Measurements from ENCODE around the gene NFE2L3. TPM values are rescaled to one million over a fixed set of nuclear protein-coding genes. Genes with fewer than 3 reads are reported as not detected.

NFE2L3 gene
- total and polyA plus RNA-seq, 2 donors from 2014 or later, result 5.2 to 12.5 TPM

DNA sequence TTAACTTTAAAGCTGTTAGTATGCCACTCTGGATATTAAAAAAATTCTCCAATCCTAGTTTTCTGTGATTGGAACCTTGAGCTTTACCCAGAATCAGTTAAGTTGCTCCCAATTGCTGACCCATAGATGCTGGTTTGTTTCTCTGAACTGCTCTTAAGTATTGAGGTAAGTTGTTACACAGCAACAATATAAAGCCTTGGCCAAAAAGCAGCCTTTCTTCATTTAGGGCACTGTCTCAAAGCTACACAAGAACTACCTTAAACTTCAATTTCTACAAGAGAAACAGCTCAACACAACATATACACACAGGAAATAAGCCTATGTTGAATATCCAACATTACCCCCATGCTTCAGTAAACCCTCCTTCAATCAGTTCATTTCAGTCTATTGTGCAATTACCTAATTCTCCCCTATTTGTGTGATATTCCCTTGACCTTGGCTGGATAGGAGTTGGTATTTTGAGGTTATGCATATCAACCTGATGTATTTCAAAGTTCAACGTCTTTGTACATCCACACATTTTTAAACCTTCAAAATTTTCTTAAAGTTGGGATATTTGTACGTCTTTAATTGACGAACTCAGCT lies 37.1 kb downstream of the NFE2L3 start:
- Histone ChIP-seq H3K9ac (ENCODE audit: low read length in 3 of 3) (no peak overlapping the region), H3K9me3 (ENCODE audit: control insufficient read depth in 2 of 3, insufficient read depth in 1 of 3, low read length in 3 of 3) (no peaks in the 10 kb centered on the region), H3K27ac (ENCODE audit: low read depth in 2 of 2, low read length in 2 of 2) (no peak overlapping the region), H3K36me3 (ENCODE audit: control insufficient read depth in 2 of 3, insufficient read depth in 3 of 3, low read length in 3 of 3) (peaks cover 18 to 67% (median 46%) of the 10 kb centered on the region in 3 donors), H3K4me3 (ENCODE audit: low read length in 3 of 3) (no peak overlapping the region), H3K4me1 (ENCODE audit: control insufficient read depth in 2 of 3, insufficient read depth in 2 of 3, low read depth in 1 of 3, low read length in 3 of 3) (peaks cover 0 to 12% (median 3%) of the 10 kb centered on the region in 3 donors), H3K27me3 (ENCODE audit: control insufficient read depth, insufficient read depth, low read length) (no peaks in the 10 kb centered on the region)
- intact Hi-C loops (cut with DNase I), result no loop called here
- TF ChIP-seq, protein P1, sequence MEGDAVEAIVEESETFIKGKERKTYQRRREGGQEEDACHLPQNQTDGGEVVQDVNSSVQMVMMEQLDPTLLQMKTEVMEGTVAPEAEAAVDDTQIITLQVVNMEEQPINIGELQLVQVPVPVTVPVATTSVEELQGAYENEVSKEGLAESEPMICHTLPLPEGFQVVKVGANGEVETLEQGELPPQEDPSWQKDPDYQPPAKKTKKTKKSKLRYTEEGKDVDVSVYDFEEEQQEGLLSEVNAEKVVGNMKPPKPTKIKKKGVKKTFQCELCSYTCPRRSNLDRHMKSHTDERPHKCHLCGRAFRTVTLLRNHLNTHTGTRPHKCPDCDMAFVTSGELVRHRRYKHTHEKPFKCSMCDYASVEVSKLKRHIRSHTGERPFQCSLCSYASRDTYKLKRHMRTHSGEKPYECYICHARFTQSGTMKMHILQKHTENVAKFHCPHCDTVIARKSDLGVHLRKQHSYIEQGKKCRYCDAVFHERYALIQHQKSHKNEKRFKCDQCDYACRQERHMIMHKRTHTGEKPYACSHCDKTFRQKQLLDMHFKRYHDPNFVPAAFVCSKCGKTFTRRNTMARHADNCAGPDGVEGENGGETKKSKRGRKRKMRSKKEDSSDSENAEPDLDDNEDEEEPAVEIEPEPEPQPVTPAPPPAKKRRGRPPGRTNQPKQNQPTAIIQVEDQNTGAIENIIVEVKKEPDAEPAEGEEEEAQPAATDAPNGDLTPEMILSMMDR (IDR thresholded peaks at IDR 0.05; ENCODE audit: borderline replicate concordance, extremely low read depth, insufficient read depth), result no peak
- DNase-seq (no peak), FAIRE-seq (no peak)

DNA sequence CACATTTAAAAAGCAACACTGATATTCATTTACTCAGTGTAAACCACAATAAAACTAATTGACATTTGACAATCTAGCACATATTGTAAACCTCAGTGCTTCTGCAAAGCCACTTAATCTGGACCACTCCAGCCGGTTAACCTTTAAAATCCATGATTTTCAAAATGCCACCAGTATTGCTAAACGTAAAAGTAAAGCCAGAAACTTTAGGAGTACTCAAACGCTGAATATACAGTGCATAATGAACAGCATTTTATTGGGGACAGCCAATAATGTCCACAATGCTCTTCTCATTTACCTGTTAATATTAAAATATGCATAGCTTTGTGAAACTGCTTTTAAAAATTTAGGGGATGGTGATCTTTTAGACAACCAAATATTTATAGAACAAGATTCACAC lies 37.7 kb downstream of the NFE2L3 start:
- H3K4me1 ChIP-seq (ENCODE audit: control insufficient read depth in 2 of 3, insufficient read depth in 2 of 3, low read depth in 1 of 3, low read length in 3 of 3), result peaks cover 0 to 12% (median 7%) of the 10 kb centered on the region in 3 donors
- no peak overlapping the region for H3K27ac ChIP-seq (ENCODE audit: low read depth in 2 of 2, low read length in 2 of 2)
- intact Hi-C loops (cut with DNase I), result no loop called here

DNA sequence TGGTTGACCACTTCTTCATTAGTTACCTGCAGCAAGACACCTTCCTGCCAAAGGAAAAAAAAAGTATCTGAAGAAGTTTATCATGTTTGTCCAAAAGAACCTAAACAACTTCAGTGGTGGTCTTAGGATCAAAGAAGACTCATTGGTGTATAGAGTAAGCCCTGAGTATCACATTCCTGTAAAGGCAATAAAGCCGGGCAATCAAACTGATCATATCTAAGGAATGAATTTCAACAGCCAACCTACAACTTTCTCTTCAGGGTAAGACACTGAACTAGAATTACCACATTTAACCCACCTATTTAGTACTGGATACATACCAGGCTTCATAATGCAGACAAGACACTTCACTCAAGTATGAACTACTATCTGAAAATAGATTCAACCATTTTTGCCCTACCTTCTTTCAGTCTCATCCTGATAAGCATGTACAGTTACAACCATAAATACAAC lies 38.4 kb downstream of the NFE2L3 start:
- DNase-seq (no peak), FAIRE-seq (no peak)
- H3K4me3 ChIP-seq (ENCODE audit: low read length in 3 of 3), result no peak overlapping the region
- H3K9ac ChIP-seq (ENCODE audit: low read length in 3 of 3), result no peak overlapping the region
- H3K27ac ChIP-seq (ENCODE audit: low read depth in 2 of 2, low read length in 2 of 2), result no peak overlapping the region
- peaks cover 0 to 15% (median 7%) of the 10 kb centered on the region in 3 donors for H3K4me1 ChIP-seq (ENCODE audit: control insufficient read depth in 2 of 3, insufficient read depth in 2 of 3, low read depth in 1 of 3, low read length in 3 of 3)
- intact Hi-C loops (cut with DNase I), result no loop called here
- H3K27me3 ChIP-seq (ENCODE audit: control insufficient read depth, insufficient read depth, low read length), result no peaks in the 10 kb centered on the region
- TF ChIP-seq, protein P1 (IDR thresholded peaks at IDR 0.05; ENCODE audit: borderline replicate concordance, extremely low read depth, insufficient read depth), result no peak
- peaks cover 18 to 66% (median 50%) of the 10 kb centered on the region in 3 donors for H3K36me3 ChIP-seq (ENCODE audit: control insufficient read depth in 2 of 3, insufficient read depth in 3 of 3, low read length in 3 of 3)
- no peaks in the 10 kb centered on the region for H3K9me3 ChIP-seq (ENCODE audit: control insufficient read depth in 2 of 3, insufficient read depth in 1 of 3, low read length in 3 of 3)

More for the DNA sequence above, 37.7 kb downstream of the NFE2L3 start:
- Histone ChIP-seq H3K27me3 (ENCODE audit: control insufficient read depth, insufficient read depth, low read length) (no peaks in the 10 kb centered on the region), H3K36me3 (ENCODE audit: control insufficient read depth in 2 of 3, insufficient read depth in 3 of 3, low read length in 3 of 3) (peaks cover 18 to 67% (median 50%) of the 10 kb centered on the region in 3 donors), H3K9ac (ENCODE audit: low read length in 3 of 3) (no peak overlapping the region), H3K4me3 (ENCODE audit: low read length in 3 of 3) (no peak overlapping the region), H3K9me3 (ENCODE audit: control insufficient read depth in 2 of 3, insufficient read depth in 1 of 3, low read length in 3 of 3) (no peaks in the 10 kb centered on the region)
- no peak for DNase-seq
- FAIRE-seq, result no peak
- TF ChIP-seq, protein P1 (IDR thresholded peaks at IDR 0.05; ENCODE audit: borderline replicate concordance, extremely low read depth, insufficient read depth), result no peak
